ENCODE results near the gene GJC3. TPM values are rescaled to one million over a fixed set of nuclear protein-coding genes. Genes with fewer than 3 reads are reported as not detected.

The GJC3 gene
- polyA plus RNA-seq, 2 of the 4 experiments (the other 2 are of a cell fraction) = 0.36 TPM; not detected in 1

DNA sequence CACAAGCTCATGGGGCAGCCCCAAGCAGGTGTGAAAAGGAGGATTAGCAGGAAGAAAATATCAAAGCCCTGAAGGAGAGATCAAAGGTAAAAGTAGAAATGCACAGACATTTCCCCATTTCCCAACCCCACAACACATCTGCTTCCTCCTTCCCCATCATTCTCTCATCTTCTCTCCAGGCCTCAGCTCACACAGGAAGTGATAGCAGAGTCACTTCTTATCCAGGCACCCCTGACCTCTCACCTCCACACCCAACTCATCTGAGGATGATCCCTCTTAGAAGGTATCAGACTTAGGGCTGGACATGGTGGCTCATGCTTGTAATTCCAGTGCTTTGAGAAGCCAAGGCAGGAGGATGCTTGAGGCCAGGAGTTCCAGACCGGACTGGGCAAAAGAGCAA lies 18.2 kb upstream of the GJC3 start:
- TF ChIP-seq HOXB13 (CRISPR knock-in tag; IDR thresholded peaks at IDR 0.05; ENCODE audit: low read depth) (no peak), KDM5A (IDR thresholded peaks at IDR 0.05) (no peak), RNF2 (IDR thresholded peaks at IDR 0.05; ENCODE audit: borderline replicate concordance, low read depth) (no peak), BHLHE40 (IDR thresholded peaks at IDR 0.05; ENCODE audit: low read depth, low read length) (no peak), FOSL2 (IDR thresholded peaks at IDR 0.05) (no peak), FOSL2 (CRISPR knock-in tag; IDR thresholded peaks at IDR 0.05) (no peak)
- TF ChIP-seq, protein P1, sequence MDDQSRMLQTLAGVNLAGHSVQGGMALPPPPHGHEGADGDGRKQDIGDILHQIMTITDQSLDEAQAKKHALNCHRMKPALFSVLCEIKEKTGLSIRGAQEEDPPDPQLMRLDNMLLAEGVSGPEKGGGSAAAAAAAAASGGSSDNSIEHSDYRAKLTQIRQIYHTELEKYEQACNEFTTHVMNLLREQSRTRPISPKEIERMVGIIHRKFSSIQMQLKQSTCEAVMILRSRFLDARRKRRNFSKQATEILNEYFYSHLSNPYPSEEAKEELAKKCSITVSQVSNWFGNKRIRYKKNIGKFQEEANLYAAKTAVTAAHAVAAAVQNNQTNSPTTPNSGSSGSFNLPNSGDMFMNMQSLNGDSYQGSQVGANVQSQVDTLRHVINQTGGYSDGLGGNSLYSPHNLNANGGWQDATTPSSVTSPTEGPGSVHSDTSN (IDR thresholded peaks at IDR 0.05) = no peak
- FAIRE-seq (no peak), DNase-seq (ENCODE audit: low read depth in 1 of 2, low spot score in 1 of 2) (no peak), ATAC-seq (no peak)
- 12% methylated on average over 1 of the region's 1 CpG for WGBS (ENCODE audit: missing lambda C conversion rate)
- ChIA-PET CTCF (interaction anchor here (1.2 to 1.6 kb wide), 2 partner anchors 11 to 316 kb away, joined by 3 to 5 read pairs; no protein-coding TSS in a partner anchor), POLR2A (no interaction called here)
- H3K4me1 ChIP-seq = no peaks in the 10 kb centered on the region
- peaks cover 19% of the 10 kb centered on the region; the same call in 2 of the 3 replicates for H3K9me3 ChIP-seq
- no peak overlapping the region for H3K27ac ChIP-seq
- H3K4me2 ChIP-seq = no peak overlapping the region
- no peak overlapping the region for H3K4me3 ChIP-seq

DNA sequence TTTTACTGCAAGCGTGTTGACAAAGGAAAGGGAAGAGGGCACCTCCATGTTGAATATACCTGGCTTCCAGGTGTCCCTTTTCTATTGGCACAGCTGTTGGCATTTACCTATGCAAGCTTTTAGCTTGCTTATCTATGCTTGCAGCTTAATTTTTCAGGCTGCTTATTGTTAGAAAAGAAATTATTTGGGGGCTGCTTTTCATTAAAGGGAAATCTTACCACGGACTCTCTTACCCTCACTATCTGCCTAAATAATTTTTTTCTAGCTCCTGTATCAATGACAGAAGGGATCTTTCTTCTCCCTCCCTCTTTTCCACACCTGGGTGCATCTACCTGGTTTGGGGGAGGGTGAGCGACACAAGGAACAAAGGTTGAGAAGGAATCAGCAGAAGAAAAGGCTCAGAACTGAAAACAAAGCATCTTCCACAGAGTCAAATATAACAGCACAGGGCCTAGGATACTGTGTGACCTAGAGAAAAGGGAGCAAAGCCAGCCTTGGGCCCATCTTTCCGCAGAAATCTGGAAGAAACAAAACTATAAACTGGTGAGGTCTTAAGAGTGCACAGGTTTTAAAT lies 15.2 kb upstream of the GJC3 start:
- ChIA-PET POLR2A (interaction anchor here (1.0 kb wide), 1 partner anchor 15 kb away, joined by 3 read pairs; the partner anchor contains the start of gene GJC3), CTCF (interaction anchor here (0.5 to 2.2 kb wide), 5 partner anchors 8 to 46 kb away, joined by 3 to 9 read pairs (median 3); no protein-coding TSS in a partner anchor)
- 45% methylated on average over 4 of the region's 4 CpGs for WGBS (ENCODE audit: missing lambda C conversion rate)
- no peak for FAIRE-seq
- Histone ChIP-seq H3K4me3 (no peak overlapping the region), H3K4me1 (no peaks in the 10 kb centered on the region), H3K4me2 (no peak overlapping the region), H3K27ac (no peak overlapping the region), H3K9me3 (peaks cover 16% of the 10 kb centered on the region)
- no peak for ATAC-seq
- TF ChIP-seq CBX8 (IDR thresholded peaks at IDR 0.05) = no peak
- no peak for TF ChIP-seq RCOR1 (IDR thresholded peaks at IDR 0.05; ENCODE audit: low read depth, low read length)
- no peak for TF ChIP-seq SMC3 (IDR thresholded peaks at IDR 0.05)
- TF ChIP-seq RAD21 (conservative IDR thresholded peaks at IDR 0.05 in 1 of 2, IDR thresholded peaks at IDR 0.05 in 1 of 2) = no peak
- no peak for TF ChIP-seq ZFP36 (IDR thresholded peaks at IDR 0.05; ENCODE audit: borderline replicate concordance, partially characterized antibody)
- TF ChIP-seq JUNB (IDR thresholded peaks at IDR 0.05) = no peak
- TF ChIP-seq, protein P2, sequence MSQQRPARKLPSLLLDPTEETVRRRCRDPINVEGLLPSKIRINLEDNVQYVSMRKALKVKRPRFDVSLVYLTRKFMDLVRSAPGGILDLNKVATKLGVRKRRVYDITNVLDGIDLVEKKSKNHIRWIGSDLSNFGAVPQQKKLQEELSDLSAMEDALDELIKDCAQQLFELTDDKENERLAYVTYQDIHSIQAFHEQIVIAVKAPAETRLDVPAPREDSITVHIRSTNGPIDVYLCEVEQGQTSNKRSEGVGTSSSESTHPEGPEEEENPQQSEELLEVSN (IDR thresholded peaks at IDR 0.05; ENCODE audit: borderline replicate concordance, low read depth) = no peak
- DNase-seq (ENCODE audit: low read depth in 1 of 2, low spot score in 1 of 2) = no peak

DNA sequence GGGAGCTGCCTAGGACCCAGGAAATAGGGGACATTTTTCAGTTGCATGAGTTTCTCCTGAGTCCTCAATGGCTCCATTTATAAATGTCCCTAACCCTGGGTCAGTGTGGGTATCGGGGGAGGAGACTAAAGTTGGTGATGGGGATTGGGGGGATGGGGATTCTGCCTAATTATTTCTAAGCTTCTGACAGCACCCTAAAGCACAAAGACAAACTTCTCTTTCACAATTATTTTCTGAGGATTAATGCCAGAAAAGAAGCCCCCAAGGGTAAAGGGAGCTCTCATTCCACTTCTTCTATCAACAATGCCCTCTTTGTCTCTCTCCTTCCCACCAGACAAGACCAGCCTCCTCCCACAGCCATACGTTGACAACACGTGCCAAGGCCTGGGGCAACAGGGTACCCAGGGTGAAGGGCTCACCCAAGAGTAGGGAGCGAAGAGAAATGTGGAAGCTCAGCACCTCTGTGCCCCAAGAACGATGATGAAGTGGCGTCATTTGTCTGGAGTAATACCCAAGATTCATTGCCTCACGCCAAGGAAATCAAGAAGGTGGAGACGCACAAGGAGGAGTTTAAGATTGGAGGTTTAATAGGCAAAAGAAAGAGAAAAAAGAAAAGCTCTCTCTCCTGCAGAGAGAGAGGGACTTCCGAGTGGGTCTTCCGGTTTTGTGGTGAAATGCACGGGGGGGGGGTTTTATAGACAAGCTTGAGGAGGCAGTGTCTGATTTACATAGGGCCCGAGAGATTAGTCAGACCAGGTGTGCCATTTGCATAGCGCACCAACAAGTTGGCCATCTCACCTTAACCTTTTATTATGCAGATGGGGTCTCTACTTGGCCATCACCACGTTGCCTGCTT lies 14.4 kb upstream of the GJC3 start:
- ChIA-PET CTCF (interaction anchor here (0.9 to 2.2 kb wide), 4 partner anchors 10 to 47 kb away, joined by 3 to 9 read pairs (median 4); no protein-coding TSS in a partner anchor), POLR2A (interaction anchor here (1.0 kb wide), 1 partner anchor 14 kb away, joined by 3 read pairs; the partner anchor contains the start of gene GJC3)
- Histone ChIP-seq H3K9me3 (peaks cover 23% of the 10 kb centered on the region), H3K4me1 (no peaks in the 10 kb centered on the region), H3K27ac (no peak overlapping the region), H3K4me2 (no peak overlapping the region), H3K4me3 (no peak overlapping the region)
- no peak for DNase-seq (ENCODE audit: low read depth in 1 of 2, low spot score in 1 of 2)
- ATAC-seq = no peak
- 30% methylated on average over 14 of the region's 14 CpGs for WGBS (ENCODE audit: missing lambda C conversion rate)
- FAIRE-seq = no peak
- TF ChIP-seq CHD4 (IDR thresholded peaks at IDR 0.05; ENCODE audit: borderline replicate concordance) (no peak), ESRRA (IDR thresholded peaks at IDR 0.05; ENCODE audit: borderline replicate concordance, low read length) (no peak), EHF (CRISPR knock-in tag; IDR thresholded peaks at IDR 0.05) (no peak), EHMT2 (IDR thresholded peaks at IDR 0.05; ENCODE audit: low read depth) (no peak), NFE2L2 (conservative IDR thresholded peaks at IDR 0.05; ENCODE audit: low read length) (no peak), JUN (IDR thresholded peaks at IDR 0.05) (no peak), RFX5 (IDR thresholded peaks at IDR 0.05) (no peak), SMC3 (IDR thresholded peaks at IDR 0.05) (no peak), TP53 (CRISPR knock-in tag; IDR thresholded peaks at IDR 0.05) (no peak), MYC (IDR thresholded peaks at IDR 0.05; ENCODE audit: borderline replicate concordance, low read length) (no peak), CHD2 (IDR thresholded peaks at IDR 0.05; ENCODE audit: low read length, partially characterized antibody) (no peak), FOSL2 (IDR thresholded peaks at IDR 0.05) (no peak), FOSL2 (CRISPR knock-in tag; IDR thresholded peaks at IDR 0.05) (no peak)
- TF ChIP-seq, protein P3, sequence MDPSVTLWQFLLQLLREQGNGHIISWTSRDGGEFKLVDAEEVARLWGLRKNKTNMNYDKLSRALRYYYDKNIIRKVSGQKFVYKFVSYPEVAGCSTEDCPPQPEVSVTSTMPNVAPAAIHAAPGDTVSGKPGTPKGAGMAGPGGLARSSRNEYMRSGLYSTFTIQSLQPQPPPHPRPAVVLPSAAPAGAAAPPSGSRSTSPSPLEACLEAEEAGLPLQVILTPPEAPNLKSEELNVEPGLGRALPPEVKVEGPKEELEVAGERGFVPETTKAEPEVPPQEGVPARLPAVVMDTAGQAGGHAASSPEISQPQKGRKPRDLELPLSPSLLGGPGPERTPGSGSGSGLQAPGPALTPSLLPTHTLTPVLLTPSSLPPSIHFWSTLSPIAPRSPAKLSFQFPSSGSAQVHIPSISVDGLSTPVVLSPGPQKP (IDR thresholded peaks at IDR 0.05; ENCODE audit: low read depth, low read length) = no peak
- TF ChIP-seq, protein P4, sequence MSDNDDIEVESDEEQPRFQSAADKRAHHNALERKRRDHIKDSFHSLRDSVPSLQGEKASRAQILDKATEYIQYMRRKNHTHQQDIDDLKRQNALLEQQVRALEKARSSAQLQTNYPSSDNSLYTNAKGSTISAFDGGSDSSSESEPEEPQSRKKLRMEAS (IDR thresholded peaks at IDR 0.05) = no peak
- TF ChIP-seq, protein P5, sequence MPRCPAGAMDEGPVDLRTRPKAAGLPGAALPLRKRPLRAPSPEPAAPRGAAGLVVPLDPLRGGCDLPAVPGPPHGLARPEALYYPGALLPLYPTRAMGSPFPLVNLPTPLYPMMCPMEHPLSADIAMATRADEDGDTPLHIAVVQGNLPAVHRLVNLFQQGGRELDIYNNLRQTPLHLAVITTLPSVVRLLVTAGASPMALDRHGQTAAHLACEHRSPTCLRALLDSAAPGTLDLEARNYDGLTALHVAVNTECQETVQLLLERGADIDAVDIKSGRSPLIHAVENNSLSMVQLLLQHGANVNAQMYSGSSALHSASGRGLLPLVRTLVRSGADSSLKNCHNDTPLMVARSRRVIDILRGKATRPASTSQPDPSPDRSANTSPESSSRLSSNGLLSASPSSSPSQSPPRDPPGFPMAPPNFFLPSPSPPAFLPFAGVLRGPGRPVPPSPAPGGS (IDR thresholded peaks at IDR 0.05) = no peak
- TF ChIP-seq, protein P6, sequence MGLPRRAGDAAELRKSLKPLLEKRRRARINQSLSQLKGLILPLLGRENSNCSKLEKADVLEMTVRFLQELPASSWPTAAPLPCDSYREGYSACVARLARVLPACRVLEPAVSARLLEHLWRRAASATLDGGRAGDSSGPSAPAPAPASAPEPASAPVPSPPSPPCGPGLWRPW (IDR thresholded peaks at IDR 0.05) = no peak
